PFSK-1 (cell line): ENCODE results near the gene KLHDC1.

Experiments used
- FOXP2 ChIP-seq: optimal IDR thresholded peaks from 2 replicates; pipeline ENCODE3; 2011; ENCODE audit warnings: borderline replicate concordance, control low read depth, inconsistent platforms; ENCODE audit not compliant: insufficient read depth; ENCODE audit errors: extremely low read length, extremely low read depth
- POLR2AphosphoS5 ChIP-seq: IDR thresholded peaks from 2 replicates; pipeline ENCODE4 v1.6.1; 2012; ENCODE audit warnings: low read depth, mild to moderate bottlenecking, control low read depth, low read length, moderate library complexity
- SIN3A ChIP-seq: IDR thresholded peaks from 2 replicates; pipeline ENCODE4 v1.6.1; 2012; ENCODE audit warnings: mild to moderate bottlenecking, low read length, moderate library complexity, borderline replicate concordance; ENCODE audit not compliant: insufficient read depth
- TAF1 ChIP-seq: IDR thresholded peaks from 2 replicates; pipeline ENCODE4 v1.6.1; 2012; ENCODE audit warnings: low read length, control low read depth, borderline replicate concordance; ENCODE audit not compliant: insufficient read depth
- TF ChIP-seq, protein P1 (sequence below), 2 experiments: IDR thresholded peaks; 2 replicates each; pipeline versions ENCODE4 v1.6.1 to v1.8.0; 2011 to 2012; ENCODE audit warnings: low read depth in 2 of 2, low read length in 2 of 2, control low read depth in 1 of 2, inconsistent platforms in 1 of 2, mild to moderate bottlenecking in 1 of 2, moderate library complexity in 1 of 2; ENCODE audit not compliant: insufficient read depth in 1 of 2

The KLHDC1 gene

GRCh38 chr14:49770212-49770817 lies 77.4 kb downstream of the KLHDC1 start:
- TF ChIP-seq TAF1: no peak

- TF ChIP-seq, protein P1, sequence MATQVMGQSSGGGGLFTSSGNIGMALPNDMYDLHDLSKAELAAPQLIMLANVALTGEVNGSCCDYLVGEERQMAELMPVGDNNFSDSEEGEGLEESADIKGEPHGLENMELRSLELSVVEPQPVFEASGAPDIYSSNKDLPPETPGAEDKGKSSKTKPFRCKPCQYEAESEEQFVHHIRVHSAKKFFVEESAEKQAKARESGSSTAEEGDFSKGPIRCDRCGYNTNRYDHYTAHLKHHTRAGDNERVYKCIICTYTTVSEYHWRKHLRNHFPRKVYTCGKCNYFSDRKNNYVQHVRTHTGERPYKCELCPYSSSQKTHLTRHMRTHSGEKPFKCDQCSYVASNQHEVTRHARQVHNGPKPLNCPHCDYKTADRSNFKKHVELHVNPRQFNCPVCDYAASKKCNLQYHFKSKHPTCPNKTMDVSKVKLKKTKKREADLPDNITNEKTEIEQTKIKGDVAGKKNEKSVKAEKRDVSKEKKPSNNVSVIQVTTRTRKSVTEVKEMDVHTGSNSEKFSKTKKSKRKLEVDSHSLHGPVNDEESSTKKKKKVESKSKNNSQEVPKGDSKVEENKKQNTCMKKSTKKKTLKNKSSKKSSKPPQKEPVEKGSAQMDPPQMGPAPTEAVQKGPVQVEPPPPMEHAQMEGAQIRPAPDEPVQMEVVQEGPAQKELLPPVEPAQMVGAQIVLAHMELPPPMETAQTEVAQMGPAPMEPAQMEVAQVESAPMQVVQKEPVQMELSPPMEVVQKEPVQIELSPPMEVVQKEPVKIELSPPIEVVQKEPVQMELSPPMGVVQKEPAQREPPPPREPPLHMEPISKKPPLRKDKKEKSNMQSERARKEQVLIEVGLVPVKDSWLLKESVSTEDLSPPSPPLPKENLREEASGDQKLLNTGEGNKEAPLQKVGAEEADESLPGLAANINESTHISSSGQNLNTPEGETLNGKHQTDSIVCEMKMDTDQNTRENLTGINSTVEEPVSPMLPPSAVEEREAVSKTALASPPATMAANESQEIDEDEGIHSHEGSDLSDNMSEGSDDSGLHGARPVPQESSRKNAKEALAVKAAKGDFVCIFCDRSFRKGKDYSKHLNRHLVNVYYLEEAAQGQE (IDR thresholded peaks at IDR 0.05; ENCODE audit: insufficient read depth in 1 of 2, low read depth in 2 of 2, low read length in 2 of 2): no peak
- TF ChIP-seq FOXP2: no peak
- TF ChIP-seq TAF1: no peak
- TF ChIP-seq POLR2AphosphoS5: no peak
- TF ChIP-seq SIN3A: no peak
Measured at GRCh38 chr14:49774106-49774505, 81.2 kb downstream of the KLHDC1 start.

- TF ChIP-seq SIN3A (no peak), POLR2AphosphoS5 (no peak), FOXP2 (no peak), TAF1 (no peak)
- TF ChIP-seq, protein P1 (IDR thresholded peaks at IDR 0.05; ENCODE audit: insufficient read depth in 1 of 2, low read depth in 2 of 2, low read length in 2 of 2): no peak
Measured at GRCh38 chr14:49778421-49778820, 85.5 kb downstream of the KLHDC1 start.

DNA sequence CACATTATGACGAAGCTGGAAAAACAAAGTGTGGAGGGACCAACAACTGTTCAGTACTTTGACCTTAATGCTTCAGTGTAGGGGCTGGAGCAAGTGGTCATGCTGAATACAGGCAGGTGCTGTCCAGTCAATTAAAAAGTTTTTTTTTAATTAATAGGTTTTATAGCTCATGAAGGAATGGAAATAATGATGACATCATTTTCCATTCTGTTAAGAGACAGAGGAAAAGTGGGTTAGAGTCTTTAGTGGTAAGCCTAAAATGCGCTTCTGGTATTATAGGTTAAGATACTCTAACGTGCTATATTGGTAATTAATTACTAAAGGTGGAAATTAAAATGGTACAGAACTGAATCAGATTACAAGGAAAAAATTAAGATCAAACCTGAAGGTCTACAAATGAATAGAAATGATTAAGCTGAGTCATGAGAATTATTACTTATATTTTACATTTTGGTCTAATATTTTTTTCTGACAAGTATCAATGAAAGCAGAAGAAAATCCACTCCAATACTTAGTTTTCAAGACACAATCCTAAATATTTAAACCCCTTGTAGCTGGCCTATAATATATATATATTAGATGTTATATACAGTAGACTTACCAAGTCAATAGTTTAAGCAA lies 90.6 kb downstream of the KLHDC1 start:
- no peak for TF ChIP-seq TAF1
- TF ChIP-seq, protein P1 (IDR thresholded peaks at IDR 0.05; ENCODE audit: insufficient read depth in 1 of 2, low read depth in 2 of 2, low read length in 2 of 2): no peak
- no peak for TF ChIP-seq POLR2AphosphoS5
- TF ChIP-seq SIN3A: no peak
- TF ChIP-seq FOXP2: no peak

- TF ChIP-seq TAF1: no peak
- TF ChIP-seq POLR2AphosphoS5: no peak
- TF ChIP-seq SIN3A: no peak
- no peak for TF ChIP-seq FOXP2
- TF ChIP-seq, protein P1 (IDR thresholded peaks at IDR 0.05; ENCODE audit: insufficient read depth in 1 of 2, low read depth in 2 of 2, low read length in 2 of 2): no peak
Measured at GRCh38 chr14:49786315-49786714, 93.4 kb downstream of the KLHDC1 start.
